RWPE2 (cell line): ENCODE measurements around the gene PLXNA4.

Experiments
- ATAC-seq: fragments of 200-7000 bp; cut with Tn5 transposase; 3 replicates; pipeline ENCODE4 v1.9.1; 2021; ENCODE audit warnings: low read depth
- DNase-seq: peaks from one replicate; pipeline ENCODE4 v3.0.0-alpha.2; 2020; ENCODE audit warnings: low spot score
- H3K27ac ChIP-seq: fragments of 450-650 bp; 2 replicates; pipeline ENCODE4 v1.5.1; 2017; ENCODE audit warnings: mild to moderate bottlenecking; ENCODE audit not compliant: poor library complexity, severe bottlenecking
- H3K27me3 ChIP-seq: fragments of 250-450 bp; sonication (Bioruptor Pico); 2 replicates; pipeline ENCODE4 v1.5.1; 2021; ENCODE audit warnings: mild to moderate bottlenecking, moderate library complexity; ENCODE audit not compliant: insufficient read depth, poor library complexity, severe bottlenecking
- H3K36me3 ChIP-seq: fragments of 250-450 bp; sonication (Bioruptor Pico); 2 replicates; pipeline ENCODE4 v1.5.1; 2020; ENCODE audit warnings: low read depth, mild to moderate bottlenecking, moderate library complexity
- H3K4me1 ChIP-seq: fragments of 250-450 bp; sonication (Bioruptor Pico); 2 replicates; pipeline ENCODE4 v1.5.1; 2021; ENCODE audit warnings: mild to moderate bottlenecking, moderate library complexity; ENCODE audit not compliant: insufficient read depth, poor library complexity, severe bottlenecking
- H3K4me3 ChIP-seq: fragments of 250-450 bp; sonication (Bioruptor Pico); 2 replicates; pipeline ENCODE4 v1.5.1; 2021; ENCODE audit warnings: mild to moderate bottlenecking, moderate library complexity; ENCODE audit not compliant: severe bottlenecking
- H3K9me3 ChIP-seq: fragments of 250-450 bp; sonication (Bioruptor Pico); 2 replicates; pipeline ENCODE4 v1.5.1; 2021; ENCODE audit warnings: mild to moderate bottlenecking, moderate library complexity; ENCODE audit not compliant: severe bottlenecking
- TF ChIP-seq, protein P1 (sequence below): fragments of 450-650 bp; IDR thresholded peaks from one replicate; pipeline ENCODE4 v1.5.1; 2017; ENCODE audit warnings: mild to moderate bottlenecking, moderate library complexity; ENCODE audit not compliant: poor library complexity, severe bottlenecking

Gene PLXNA4

DNA sequence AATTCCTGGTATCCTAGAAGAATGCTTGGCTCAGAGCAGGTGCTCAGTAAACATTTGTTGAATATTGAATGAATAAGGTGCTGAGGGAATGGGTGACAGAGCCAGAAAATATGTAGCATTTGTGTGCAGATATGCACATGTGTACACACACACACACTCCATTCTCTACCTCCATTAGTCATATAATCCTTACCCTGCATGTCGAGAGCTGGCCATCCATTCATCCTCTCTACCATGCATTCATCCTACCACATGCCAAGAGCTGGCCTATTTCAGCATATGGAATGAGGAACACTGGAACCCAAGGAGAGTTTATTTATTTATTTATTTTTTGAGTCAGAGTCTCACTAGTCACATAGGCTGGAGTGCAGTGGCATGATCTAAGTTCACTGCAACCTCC lies 284.8 kb downstream of the PLXNA4 start:
- ATAC-seq = no peak

DNA sequence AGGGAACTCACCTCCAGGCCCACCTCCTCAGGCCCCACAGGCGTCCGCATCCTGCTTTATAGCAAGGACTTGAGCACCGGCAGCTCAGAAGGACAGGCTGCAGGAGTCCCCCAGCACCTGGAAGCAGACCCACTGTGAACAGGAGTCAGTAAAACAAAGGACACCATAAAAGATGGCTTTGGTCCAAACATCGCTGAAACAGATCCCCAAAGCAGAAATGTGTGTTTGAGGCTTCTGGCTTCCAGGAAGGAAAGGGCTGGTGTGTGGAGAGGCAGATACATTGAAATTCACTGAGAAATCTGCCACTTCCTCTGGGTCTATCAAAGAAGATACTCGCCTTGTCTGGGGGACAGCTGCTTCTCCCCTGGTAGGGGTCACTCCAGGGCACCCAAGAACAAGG lies 286.2 kb downstream of the PLXNA4 start:
- Histone ChIP-seq H3K36me3 (no peaks in the 10 kb centered on the region), H3K4me1 (no peaks in the 10 kb centered on the region), H3K9me3 (no peaks in the 10 kb centered on the region), H3K27me3 (no peaks in the 10 kb centered on the region), H3K27ac (no peak overlapping the region), H3K4me3 (no peak overlapping the region)
- ATAC-seq = no peak
- no peak for DNase-seq
- TF ChIP-seq, protein P1, sequence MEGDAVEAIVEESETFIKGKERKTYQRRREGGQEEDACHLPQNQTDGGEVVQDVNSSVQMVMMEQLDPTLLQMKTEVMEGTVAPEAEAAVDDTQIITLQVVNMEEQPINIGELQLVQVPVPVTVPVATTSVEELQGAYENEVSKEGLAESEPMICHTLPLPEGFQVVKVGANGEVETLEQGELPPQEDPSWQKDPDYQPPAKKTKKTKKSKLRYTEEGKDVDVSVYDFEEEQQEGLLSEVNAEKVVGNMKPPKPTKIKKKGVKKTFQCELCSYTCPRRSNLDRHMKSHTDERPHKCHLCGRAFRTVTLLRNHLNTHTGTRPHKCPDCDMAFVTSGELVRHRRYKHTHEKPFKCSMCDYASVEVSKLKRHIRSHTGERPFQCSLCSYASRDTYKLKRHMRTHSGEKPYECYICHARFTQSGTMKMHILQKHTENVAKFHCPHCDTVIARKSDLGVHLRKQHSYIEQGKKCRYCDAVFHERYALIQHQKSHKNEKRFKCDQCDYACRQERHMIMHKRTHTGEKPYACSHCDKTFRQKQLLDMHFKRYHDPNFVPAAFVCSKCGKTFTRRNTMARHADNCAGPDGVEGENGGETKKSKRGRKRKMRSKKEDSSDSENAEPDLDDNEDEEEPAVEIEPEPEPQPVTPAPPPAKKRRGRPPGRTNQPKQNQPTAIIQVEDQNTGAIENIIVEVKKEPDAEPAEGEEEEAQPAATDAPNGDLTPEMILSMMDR = no peak

More for the DNA sequence above, 284.8 kb downstream of the PLXNA4 start:
- H3K36me3 ChIP-seq = no peaks in the 10 kb centered on the region
- H3K27ac ChIP-seq = no peak overlapping the region
- no peak for DNase-seq
- TF ChIP-seq, protein P1 = no peak
- no peaks in the 10 kb centered on the region for H3K27me3 ChIP-seq
- no peaks in the 10 kb centered on the region for H3K9me3 ChIP-seq
- H3K4me1 ChIP-seq = no peaks in the 10 kb centered on the region
- no peak overlapping the region for H3K4me3 ChIP-seq

DNA sequence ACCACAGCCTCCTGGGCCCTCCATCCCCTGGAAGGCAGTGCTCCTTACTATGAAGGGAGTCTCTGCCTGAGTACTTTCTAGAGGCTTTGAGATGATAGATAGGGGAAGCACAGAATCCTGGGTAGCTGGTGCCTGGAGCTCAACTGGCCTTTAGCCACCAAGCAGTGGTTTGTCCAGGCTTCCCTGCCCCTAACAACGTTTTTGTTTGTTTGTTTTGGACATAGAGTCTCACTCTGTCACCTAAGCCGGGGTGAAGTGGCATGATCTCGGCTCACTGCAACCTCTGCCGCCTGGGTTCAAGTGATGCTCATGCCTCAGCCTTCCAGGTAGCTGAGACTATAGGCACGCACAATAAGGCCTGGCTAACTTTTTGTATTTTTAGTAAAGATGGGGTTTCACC lies 289.4 kb downstream of the PLXNA4 start:
- DNase-seq (no peak), ATAC-seq (no peak)
- Histone ChIP-seq H3K27me3 (no peaks in the 10 kb centered on the region), H3K4me1 (no peaks in the 10 kb centered on the region), H3K4me3 (no peak overlapping the region), H3K36me3 (no peaks in the 10 kb centered on the region), H3K27ac (no peak overlapping the region), H3K9me3 (no peaks in the 10 kb centered on the region)
- TF ChIP-seq, protein P1 = no peak

DNA sequence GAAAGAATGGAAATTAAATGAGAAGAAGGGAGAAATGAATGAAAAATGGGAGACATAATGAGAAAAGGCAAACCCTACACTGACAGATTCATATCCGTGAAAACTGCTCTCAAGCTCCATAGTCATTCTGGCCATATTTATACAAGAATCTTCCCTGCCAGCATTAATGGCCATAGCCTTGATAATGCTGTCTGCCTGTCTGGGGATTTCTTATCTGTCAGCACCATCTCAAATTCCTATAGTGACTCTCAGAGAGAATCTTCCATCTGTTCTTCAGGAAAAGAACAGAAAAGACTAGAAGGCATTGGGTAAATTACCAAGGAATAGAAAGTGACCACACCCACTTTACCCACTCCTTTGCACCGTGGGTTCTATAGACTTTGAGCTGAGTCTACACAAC lies 295.9 kb downstream of the PLXNA4 start:
- DNase-seq = no peak
- Histone ChIP-seq H3K4me1 (no peaks in the 10 kb centered on the region), H3K27ac (no peak overlapping the region), H3K4me3 (no peak overlapping the region), H3K27me3 (no peaks in the 10 kb centered on the region), H3K9me3 (no peaks in the 10 kb centered on the region), H3K36me3 (no peaks in the 10 kb centered on the region)
- no peak for ATAC-seq
- TF ChIP-seq, protein P1 = no peak

DNA sequence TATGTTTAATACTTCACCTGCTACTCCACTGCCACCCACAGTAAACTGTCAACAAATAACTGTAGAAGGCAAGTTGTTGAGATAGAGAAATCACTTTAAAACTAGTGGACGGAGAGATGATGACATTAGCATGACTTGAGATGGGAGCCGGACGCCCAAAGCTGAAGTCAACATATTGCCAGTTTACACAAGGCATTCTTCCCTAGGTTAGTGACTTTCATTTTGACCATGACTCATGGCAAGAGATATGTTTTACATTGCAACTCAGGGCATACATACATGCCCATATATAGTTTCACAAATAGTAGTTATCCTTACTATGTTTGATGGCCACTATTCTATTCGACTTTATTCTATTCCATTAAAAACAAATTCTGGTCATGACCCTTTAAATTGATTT lies 296.6 kb downstream of the PLXNA4 start:
- DNase-seq = no peak
- no peaks in the 10 kb centered on the region for H3K4me1 ChIP-seq
- H3K36me3 ChIP-seq = no peaks in the 10 kb centered on the region
- H3K4me3 ChIP-seq = no peak overlapping the region
- no peak overlapping the region for H3K27ac ChIP-seq
- no peak for ATAC-seq
- TF ChIP-seq, protein P1 = no peak
- H3K27me3 ChIP-seq = no peaks in the 10 kb centered on the region
- H3K9me3 ChIP-seq = no peaks in the 10 kb centered on the region
